Activated B cell treated with CpG ODN at 0.5 μM for 24 hours (primary cell): Measurements from ENCODE around the gene MYO15A. TPM values are rescaled to one million over a fixed set of nuclear protein-coding genes. Genes with fewer than 3 reads are reported as not detected.

ENCODE experiments used
- ATAC-seq: fragments of 200-7000 bp; cut with Tn5 transposase; one replicate; pipeline ENCODE4 v1.10.0; 2021; ENCODE audit warnings: low read depth, mild to moderate bottlenecking, moderate library complexity
- CTCF ChIA-PET: fragments of 350-600 bp; sonication (Branson Sonifier 250); formaldehyde crosslinking; loops from one replicate; lab custom pipeline; 2021; ENCODE audit warnings: antibody characterized with exemption; lab: Charles Lee
- POLR2A ChIA-PET: fragments of 350-600 bp; sonication (Branson Sonifier 250); formaldehyde crosslinking; loops from one replicate; lab custom pipeline; 2021; ENCODE audit warnings: antibody characterized with exemption; lab: Charles Lee
- DNase-seq: peaks from one replicate; pipeline ENCODE4 v3.0.0; 2022
- H3K27ac Mint-ChIP-seq: one replicate; pipeline ENCODE4 v1.8.0; 2020; ENCODE audit warnings: mixed read lengths
- H3K27me3 Mint-ChIP-seq: one replicate; pipeline ENCODE4 v1.8.0; 2021; ENCODE audit warnings: mixed read lengths
- H3K36me3 Mint-ChIP-seq: one replicate; pipeline ENCODE4 v1.8.0; 2021; ENCODE audit warnings: low read depth, mixed read lengths
- H3K4me1 Mint-ChIP-seq: one replicate; pipeline ENCODE4 v1.8.0; 2021; ENCODE audit warnings: mixed read lengths
- H3K4me3 Mint-ChIP-seq: one replicate; pipeline ENCODE4 v1.8.0; 2020; ENCODE audit warnings: mild to moderate bottlenecking, mixed read lengths
- H3K9me3 Mint-ChIP-seq: one replicate; pipeline ENCODE4 v1.8.0; 2020; ENCODE audit warnings: mixed read lengths
- intact Hi-C: fragments of 100-400 bp; cut with micrococcal nuclease; formaldehyde crosslinking; loops from one replicate; pipeline ENCODE4 v1.15.1; 2024
- total RNA-seq: library from RNA; stranded (reverse); gene quantifications from 2 replicates; pipeline ENCODE4 v1.2.3, GENCODE V29; 2022
- TF ChIP-seq, protein P1 (sequence below): fragments of 200-600 bp; IDR thresholded peaks from one replicate; pipeline ENCODE4 v1.8.0; 2022; ENCODE audit warnings: antibody characterized with exemption, mild to moderate bottlenecking

Gene MYO15A
- total RNA-seq, 1 donor from 2014 or later: 1.3 TPM

DNA sequence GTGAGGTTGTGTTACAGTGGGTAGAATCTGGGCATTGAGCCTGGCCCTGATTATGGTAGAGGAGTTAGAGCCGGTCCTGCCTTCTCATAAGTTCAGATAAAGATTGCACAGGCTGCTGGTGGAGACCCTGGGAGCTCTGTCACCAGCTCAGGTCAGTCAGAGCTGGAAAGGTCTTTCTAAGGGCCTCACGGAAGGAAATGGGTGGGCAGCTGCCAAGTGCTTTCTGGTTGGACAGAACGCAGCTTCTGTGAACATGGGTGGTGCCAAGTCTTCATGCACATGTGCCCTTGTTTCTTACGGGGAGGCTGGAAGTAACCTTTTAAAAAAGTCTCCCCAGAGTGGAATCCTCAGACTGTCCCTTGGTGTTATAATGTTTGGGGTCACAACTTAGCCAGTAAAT lies 90.0 kb downstream of the MYO15A start:
- Mint-ChIP-seq H3K27ac (no peak overlapping the region), H3K4me3 (no peak overlapping the region), H3K9me3 (no peaks in the 10 kb centered on the region), H3K36me3 (peaks cover 78% of the 10 kb centered on the region), H3K4me1 (peaks cover 16% of the 10 kb centered on the region), H3K27me3 (no peaks in the 10 kb centered on the region)
- intact Hi-C loops: no loop called here
- CTCF ChIA-PET: interaction anchor here (1.1 kb wide), 1 partner anchor 19 kb away, joined by 4 read pairs; no protein-coding TSS in a partner anchor
- DNase-seq: no peak
- TF ChIP-seq, protein P1, sequence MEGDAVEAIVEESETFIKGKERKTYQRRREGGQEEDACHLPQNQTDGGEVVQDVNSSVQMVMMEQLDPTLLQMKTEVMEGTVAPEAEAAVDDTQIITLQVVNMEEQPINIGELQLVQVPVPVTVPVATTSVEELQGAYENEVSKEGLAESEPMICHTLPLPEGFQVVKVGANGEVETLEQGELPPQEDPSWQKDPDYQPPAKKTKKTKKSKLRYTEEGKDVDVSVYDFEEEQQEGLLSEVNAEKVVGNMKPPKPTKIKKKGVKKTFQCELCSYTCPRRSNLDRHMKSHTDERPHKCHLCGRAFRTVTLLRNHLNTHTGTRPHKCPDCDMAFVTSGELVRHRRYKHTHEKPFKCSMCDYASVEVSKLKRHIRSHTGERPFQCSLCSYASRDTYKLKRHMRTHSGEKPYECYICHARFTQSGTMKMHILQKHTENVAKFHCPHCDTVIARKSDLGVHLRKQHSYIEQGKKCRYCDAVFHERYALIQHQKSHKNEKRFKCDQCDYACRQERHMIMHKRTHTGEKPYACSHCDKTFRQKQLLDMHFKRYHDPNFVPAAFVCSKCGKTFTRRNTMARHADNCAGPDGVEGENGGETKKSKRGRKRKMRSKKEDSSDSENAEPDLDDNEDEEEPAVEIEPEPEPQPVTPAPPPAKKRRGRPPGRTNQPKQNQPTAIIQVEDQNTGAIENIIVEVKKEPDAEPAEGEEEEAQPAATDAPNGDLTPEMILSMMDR: no peak
- POLR2A ChIA-PET: no interaction called here
- ATAC-seq: no peak

DNA sequence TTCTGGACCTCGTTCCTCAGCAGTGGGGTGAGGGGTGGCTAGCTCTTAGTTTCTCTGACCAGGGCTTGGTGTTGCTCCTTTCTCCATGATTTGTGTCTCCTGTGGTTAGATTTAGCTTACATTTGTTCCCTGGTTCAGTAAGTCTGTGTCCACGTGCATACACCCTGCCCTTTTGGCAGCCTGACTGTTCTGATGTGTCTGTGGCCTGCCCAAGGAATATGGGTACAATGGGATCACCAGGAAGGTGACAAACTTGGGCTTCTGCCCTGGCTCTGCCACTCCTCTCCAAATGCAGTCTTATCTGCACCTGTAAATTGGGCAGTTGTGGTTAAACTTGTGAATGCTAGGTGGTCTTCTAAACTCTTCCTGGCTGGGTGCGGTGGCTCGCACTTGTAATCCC lies 92.6 kb downstream of the MYO15A start:
- TF ChIP-seq, protein P1: no peak
- no peak for ATAC-seq
- peaks cover 71% of the 10 kb centered on the region for H3K36me3 Mint-ChIP-seq
- no peaks in the 10 kb centered on the region for H3K27me3 Mint-ChIP-seq
- no peak overlapping the region for H3K4me3 Mint-ChIP-seq
- H3K4me1 Mint-ChIP-seq: peaks cover 14% of the 10 kb centered on the region
- DNase-seq: no peak
- no peak overlapping the region for H3K27ac Mint-ChIP-seq
- intact Hi-C loops: no loop called here
- H3K9me3 Mint-ChIP-seq: no peaks in the 10 kb centered on the region
- POLR2A ChIA-PET: no interaction called here
- CTCF ChIA-PET: no interaction called here

DNA sequence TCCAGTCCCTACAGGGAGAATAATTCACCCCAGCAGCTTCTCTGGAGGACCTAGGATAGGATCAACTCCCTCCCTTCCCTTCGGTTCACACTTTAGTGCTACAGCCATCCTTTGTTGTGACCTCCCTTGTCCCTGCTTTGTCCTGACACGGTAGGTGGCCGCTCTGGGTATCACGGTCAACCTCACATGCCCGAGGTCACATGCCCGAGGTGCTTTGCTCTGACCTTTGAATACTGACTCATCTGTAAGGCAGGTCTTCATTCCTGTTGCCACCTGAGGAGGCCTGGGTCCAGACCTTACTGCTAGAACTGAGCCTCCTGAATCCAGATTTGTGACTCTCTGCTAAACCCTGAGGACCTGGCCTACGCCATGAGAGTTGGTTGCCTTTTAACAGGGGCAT lies 94.8 kb downstream of the MYO15A start:
- Mint-ChIP-seq H3K4me1 (peaks cover 7% of the 10 kb centered on the region), H3K4me3 (no peak overlapping the region), H3K27ac (no peak overlapping the region), H3K9me3 (no peaks in the 10 kb centered on the region), H3K27me3 (no peaks in the 10 kb centered on the region), H3K36me3 (peaks cover 67% of the 10 kb centered on the region)
- ChIA-PET CTCF (no interaction called here), POLR2A (no interaction called here)
- intact Hi-C loops: no loop called here
- DNase-seq (no peak), ATAC-seq (no peak)
- TF ChIP-seq, protein P1: no peak

DNA sequence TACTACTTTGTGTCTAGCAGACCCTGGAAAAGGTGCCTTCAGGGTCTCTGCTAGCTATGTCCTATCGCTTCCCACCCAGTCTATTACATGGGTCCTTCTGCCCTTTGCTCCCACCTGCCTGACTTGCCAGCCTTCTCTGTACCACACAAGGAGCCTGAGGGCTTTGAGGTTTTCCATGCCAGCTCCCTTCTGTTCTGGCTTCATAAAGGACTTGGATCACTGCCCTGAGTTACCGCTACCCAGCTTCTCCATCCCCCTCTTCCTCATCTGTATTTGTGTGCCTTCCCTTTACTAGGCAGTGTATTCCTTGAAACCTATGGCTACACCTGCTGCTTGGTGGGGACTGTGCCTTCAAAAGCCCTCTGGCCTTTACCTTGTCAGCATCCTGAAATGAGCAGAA lies 97.3 kb downstream of the MYO15A start:
- no peak for DNase-seq
- no peak for ATAC-seq
- TF ChIP-seq, protein P1: no peak
- intact Hi-C loops: no loop called here
- peaks cover 4% of the 10 kb centered on the region for H3K4me1 Mint-ChIP-seq
- POLR2A ChIA-PET: no interaction called here
- no peaks in the 10 kb centered on the region for H3K27me3 Mint-ChIP-seq
- no peak overlapping the region for H3K27ac Mint-ChIP-seq
- H3K4me3 Mint-ChIP-seq: no peak overlapping the region
- CTCF ChIA-PET: no interaction called here
- no peaks in the 10 kb centered on the region for H3K9me3 Mint-ChIP-seq
- H3K36me3 Mint-ChIP-seq: peaks cover 74% of the 10 kb centered on the region

DNA sequence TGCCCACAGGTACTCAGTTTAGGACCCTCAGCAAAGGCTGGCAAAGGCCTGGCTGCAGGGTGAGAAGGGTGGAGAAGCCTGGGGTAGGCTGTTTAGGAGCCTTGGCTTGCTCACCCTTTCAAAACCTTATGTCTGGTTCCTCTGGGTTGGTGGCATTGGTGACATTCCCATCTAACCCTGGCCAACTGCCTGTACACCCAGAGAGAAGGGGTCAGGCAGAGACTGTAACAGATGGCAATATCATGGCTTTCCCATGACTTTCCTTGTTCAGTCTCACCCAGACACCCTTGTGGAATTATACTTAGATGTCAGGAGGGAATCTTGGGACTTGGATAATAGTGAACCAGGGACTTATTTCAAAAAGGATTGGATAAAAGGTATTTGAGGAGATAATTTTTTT lies 98.4 kb downstream of the MYO15A start:
- intact Hi-C loops: no loop called here
- no peaks in the 10 kb centered on the region for H3K9me3 Mint-ChIP-seq
- H3K27ac Mint-ChIP-seq: no peak overlapping the region
- ChIA-PET CTCF (no interaction called here), POLR2A (interaction anchor here (1.3 kb wide), 1 partner anchor 23 kb away, joined by 3 read pairs; the partner anchor contains the start of gene ALKBH5)
- H3K4me3 Mint-ChIP-seq: no peak overlapping the region
- H3K4me1 Mint-ChIP-seq: no peaks in the 10 kb centered on the region
- no peaks in the 10 kb centered on the region for H3K27me3 Mint-ChIP-seq
- DNase-seq (no peak), ATAC-seq (no peak)
- peaks cover 69% of the 10 kb centered on the region for H3K36me3 Mint-ChIP-seq
- TF ChIP-seq, protein P1: no peak
